G401.6 (cell line): ENCODE results near the gene MEMO1.
"Not testable (repeated sequence)": the region's sequence is repeated elsewhere in the genome, so short reads cannot be mapped to it uniquely, and the experiment has no call there.

Experiments
- FAIRE-seq: peaks from 2 replicates; lab custom pipeline; 2012; peaks lifted over from hg19 to GRCh38; lab: Jason Lieb, UNC

Gene MEMO1

DNA sequence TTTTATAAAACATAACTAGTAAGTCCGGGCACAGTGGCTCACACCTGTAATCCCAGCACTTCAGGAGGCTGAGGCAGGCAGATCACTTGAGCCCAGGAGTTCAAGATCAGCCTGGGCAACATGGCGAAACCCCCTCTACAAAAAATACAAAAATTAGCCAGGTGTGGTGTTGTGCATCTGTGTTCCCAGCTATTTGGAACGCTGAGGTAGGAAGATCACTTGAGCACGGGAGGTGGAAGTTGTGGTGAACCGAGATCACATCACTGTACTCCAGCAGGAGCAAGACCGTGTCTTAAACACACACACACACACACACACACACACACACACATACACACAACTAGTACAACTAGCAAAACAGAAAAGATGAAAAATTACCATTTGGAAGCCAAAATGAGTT is 103.3 kb downstream of the MEMO1 start:
- FAIRE-seq = not testable (repeated sequence)

DNA sequence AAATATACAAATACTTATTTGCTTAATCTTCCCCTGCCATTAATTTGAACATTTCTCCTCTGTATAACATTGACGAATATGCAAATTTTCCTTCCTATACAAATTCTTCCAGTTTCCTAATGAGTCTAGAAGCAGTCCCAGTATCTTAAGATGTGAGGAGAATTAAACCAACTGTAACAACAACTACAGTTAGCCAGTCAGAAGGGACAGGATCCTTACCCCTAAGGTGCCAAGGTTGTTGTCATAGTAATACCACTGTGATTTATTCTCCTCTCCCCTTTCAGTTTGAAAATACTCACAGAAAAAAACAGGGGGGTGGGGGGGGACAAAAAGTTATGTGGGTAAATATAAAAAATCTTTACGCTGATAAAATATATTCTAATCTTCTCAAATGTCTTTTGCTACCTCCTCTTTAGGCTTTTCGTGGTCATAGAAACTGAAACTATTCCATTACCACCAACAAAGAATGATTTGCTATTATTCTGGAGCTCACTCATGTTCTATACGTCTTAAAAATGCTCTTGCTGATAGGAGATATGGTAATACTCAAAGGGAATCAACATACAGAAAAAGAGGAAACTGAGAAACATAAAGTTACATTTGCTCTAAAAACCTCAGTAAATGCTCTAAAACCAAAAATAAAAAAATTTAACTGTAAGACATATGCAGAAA is 107.6 kb downstream of the MEMO1 start:
- no peak for FAIRE-seq

DNA sequence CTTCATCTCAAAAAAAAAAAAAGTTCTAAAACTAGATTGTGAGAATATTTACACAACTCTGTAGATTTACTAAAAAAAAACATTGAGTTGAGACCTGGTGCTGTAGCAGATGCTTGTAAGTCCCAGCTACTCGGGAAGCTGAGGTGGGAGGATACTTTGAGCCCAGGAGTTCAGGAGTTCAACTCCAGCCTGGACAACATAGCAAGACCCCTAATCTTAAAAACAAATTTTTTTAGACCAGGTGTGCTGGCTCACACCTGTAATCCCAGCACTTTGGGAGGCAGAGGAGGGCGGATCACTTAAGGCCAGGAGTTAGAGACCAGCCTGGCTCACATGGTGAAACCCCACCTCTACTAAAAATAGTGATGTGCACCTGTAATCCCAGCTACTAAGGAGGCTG is 108.9 kb downstream of the MEMO1 start:
- no peak for FAIRE-seq

DNA sequence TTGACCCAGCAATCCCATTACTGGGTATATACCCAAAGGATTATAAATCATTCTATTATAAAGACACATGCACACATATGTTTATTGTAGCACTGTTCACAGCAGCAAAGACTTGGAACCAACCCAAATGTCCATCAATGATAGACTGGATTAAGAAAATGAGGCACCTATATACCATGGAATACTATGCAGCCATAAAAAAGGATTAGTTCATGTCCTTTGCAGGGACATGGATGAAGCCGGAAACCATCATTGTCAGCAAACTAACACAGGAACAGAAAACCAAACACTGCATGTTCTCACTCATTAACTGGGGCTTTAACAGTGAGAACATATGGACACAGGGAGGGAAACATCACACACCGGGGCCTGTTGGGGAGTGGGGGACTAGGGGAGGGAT is 110.7 kb downstream of the MEMO1 start:
- FAIRE-seq = not testable (repeated sequence)

DNA sequence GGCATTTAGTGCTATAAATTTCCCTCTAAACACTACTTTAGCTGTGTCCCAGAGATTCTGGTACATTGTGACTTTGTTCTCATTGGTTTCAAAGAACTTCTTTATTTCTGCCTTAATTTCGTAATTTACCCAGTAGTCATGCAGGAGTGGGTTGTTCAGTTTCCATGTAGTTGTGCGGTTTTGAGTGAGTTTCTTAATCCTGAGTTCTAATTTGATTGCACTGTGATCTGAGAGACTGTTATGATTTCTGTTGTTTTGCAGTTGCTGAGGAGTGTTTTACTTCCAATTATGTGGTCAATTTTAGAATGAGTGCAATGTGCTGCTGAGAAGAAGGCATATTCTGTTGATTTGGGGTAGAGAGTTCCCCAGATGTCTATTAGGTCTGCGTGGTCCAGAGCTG is 112.5 kb downstream of the MEMO1 start:
- not testable (repeated sequence) for FAIRE-seq

DNA sequence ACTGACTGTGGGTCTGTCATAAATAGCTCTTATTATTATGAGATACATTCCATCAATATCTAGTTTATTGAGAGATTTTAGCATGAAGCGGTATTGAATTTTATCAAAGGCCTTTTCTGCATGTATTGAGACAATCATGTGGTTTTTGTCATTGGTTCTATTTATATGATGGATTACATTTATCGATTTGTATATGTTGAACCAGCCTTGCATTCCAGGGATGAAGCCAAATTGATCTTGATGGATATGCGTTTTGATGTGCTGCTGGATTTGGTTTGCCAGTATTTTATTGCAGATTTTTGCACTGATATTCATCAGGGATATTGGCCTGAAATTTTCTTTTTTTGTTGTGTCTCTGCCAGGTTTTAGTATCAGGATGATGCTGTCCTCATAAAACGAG is 113.5 kb downstream of the MEMO1 start:
- FAIRE-seq = not testable (repeated sequence)

DNA sequence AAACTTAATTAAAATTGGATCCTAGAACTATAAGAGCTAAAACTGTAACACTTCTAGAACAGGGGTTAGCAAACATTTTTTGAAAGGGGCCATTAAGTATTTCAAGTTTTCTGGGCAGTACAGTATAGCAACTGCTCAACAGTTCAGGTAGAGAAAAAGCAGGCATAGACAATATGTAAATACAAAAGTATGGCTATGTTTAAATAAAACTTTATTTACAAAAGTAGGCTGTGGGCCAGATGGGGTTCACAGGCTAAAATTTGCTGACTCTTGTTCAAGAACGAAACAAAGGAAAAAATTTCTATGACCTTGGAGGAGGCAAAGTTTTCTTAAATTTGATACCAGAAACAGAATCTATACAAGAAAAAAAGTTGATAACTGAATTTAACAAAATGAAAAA is 114.5 kb downstream of the MEMO1 start:
- no peak for FAIRE-seq

DNA sequence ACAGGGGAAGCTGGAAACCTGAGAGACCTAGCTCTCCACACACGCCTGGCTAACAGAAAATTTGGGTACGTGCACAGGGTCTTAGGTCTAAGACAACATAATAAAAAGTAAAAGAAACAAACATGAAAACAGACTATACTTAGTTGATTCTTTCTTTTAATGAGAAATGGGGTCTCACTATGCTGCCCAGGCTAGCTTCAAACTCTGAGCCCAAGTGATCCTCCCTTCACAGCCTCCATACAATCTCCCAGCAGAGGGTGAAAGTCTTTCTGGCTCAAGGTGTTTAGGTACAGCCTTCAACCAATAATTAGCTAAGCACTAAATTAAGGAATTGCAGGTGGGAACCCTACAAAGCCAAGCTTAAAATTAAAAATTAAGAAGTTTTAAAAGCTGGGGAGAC is 116.2 kb downstream of the MEMO1 start:
- FAIRE-seq = no peak

DNA sequence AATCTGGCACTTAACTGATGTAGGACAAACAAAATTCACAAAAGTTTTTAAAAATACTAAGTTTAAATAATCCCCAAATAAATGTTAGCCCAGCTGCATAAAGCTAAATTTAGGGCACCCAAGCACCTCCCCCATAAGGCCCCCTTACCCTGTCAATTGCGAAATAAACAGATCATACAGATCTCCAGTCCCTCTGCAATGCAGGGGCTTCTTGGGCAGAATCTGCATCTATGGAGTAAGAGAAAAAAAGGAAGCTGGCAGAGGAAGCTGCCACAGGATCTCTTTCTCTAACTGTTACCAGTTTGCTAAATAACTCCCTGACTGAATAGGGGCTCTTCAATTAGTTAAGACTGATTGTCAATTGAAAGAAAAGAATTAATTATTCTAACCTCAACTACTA is 117.7 kb downstream of the MEMO1 start:
- FAIRE-seq = no peak

DNA sequence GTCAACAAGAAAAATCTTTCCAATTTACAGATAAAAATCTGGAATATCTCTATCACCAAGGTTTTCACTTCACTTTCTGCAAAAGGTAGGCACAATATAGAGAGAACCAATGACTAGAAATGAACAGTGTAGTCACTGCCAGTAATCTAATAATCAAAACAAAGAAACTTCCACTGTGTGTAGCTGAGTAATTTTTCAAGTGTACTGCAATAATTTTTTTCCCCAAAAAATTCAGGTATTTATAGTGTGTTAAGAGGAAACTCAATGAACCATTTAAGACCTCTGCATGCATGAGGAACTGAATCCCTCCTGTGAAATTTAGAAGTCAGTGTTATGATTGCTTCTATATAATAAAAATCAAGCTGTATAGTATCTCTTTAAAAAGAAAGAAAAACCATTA is 121.8 kb downstream of the MEMO1 start:
- FAIRE-seq = no peak

DNA sequence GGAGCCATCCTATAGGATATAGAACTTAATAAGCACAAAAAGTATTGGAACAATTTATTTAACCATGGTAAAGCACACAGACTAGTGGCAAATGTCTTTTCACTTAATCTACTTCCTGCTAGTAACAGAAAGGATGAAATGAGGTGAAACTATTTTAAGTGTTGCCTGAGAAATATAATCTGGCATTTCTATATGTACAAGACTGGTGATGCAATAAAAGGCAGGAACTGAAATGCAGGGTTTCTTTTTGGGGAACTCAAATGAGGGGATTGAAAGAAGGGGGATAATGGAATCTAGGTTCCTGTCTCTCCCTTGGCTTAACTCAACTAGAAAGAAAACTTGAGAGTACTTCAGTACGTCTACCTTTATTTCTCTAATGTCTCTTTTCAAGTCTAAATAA is 122.3 kb downstream of the MEMO1 start:
- FAIRE-seq = no peak

DNA sequence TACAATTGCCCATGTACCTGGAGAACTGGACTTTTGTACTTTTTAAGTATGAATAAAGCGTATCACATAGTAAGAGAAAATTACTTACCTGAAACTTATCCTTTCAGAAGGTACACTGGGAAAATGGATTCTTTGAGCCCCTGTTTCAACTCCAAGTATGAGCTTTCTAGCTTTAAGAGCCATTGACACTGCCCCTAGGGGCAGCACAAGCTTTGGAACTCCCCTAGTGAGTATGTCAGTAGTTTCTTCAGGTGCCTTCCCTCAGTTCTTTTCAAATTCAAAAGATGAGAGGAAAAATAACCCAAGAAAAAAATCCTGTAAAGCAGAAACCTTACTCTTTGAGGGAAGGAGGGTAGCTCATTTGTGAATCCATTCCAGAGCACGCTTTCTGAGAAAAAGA is 124.1 kb downstream of the MEMO1 start:
- no peak for FAIRE-seq

DNA sequence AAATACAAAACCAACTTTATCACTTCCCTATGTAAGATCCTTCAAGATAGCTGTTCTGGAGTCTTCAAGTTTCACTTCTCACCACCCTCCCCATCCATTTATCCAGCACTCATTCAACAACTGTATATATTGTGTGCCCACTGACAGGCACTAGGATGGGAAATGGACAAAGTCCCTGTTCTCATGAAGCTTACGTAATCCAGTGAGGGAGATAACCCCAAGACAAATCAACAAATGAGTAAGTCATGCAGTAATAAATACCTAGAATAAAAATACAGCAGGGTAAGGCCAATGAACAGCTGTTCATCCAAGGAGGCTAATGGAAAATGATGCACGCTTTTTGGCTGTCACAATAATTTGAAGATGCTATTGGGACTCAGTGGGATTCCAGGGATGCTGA is 133.8 kb downstream of the MEMO1 start:
- FAIRE-seq = no peak

DNA sequence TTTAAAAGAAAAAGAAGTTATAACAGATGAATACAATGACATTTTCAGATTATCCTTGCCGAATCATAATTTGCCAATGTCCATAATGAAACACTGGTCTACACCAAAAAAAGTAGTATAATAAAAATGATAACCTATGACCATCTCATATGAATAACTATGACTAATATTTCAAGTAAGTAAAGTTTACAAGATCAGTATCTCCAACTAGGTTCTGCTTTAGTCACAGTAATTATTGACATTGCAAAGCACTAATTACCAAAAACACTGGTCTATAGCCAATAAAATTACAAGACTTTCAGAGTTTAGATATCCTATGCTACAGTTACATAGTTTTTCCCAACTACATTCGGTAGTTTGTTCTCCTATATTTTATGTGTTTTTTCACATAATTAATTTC is 136.7 kb downstream of the MEMO1 start:
- FAIRE-seq = peak; percentile 3

DNA sequence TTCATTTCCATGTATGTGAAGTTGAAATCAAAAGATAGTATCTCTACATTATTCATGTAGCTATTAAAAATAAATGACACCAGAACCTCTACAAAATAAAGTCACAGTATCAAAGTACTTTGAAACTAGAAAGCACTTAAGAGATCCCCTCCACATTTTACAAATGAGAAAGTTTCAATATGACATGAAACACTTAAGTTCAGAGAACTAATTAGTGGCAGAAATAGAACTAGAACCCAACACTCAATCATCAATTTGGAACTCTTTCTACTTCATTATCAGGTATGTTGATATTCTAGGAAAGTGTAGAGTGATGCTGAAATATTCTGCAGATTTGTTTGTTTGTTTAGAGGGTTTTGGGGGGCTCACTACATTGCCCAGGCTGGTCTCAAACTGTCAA is 145.6 kb downstream of the MEMO1 start:
- FAIRE-seq = no peak

DNA sequence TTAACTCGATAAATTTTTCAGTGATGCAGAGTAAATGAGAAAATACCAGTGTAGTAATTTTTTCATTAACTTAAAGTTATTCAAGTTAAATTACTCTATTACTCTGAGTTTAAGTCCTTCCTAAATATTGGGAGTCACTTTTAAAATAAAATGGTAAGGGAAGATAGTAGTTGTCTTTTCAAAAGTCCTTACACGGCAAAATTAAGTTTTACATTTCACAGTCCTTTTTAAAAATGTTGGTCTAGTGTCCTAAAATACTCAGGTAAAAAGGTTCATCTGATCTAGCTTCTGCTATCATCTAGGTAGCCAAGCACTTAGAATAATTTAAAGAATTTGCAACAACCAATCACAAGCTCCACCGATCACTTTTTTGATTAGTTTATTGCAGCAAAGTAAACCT is 146.9 kb downstream of the MEMO1 start:
- no peak for FAIRE-seq

DNA sequence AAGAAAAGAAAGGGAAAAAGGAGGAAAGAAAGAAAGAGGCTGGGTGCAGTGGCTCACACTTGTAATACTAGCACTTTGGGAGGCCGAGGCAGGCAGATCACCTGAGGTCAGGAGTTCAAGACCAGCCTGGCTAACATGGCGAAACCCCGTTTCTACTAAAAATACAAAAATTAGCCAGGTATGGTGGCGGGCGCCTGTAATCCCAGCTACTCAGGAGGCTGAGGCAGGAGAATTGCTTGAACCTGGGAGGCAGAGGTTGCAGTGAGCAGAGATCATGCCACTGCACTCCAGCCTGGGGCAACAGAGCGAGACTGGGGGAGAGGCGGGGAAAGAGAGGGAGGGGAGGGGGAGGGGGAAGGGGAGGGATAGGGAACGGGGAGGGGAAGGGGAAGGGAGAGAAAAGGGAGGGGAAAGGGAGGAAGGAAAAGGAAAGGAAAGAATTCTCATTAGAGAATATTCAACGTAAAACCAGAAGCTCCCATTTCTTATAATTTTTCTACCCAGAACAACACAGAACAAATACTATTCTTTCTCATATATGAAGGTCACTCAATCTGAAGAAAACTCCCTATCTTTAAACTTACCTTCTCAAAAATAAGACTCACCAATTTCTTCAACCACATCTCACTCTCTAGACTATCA is 147.7 kb downstream of the MEMO1 start:
- not testable (repeated sequence) for FAIRE-seq

DNA sequence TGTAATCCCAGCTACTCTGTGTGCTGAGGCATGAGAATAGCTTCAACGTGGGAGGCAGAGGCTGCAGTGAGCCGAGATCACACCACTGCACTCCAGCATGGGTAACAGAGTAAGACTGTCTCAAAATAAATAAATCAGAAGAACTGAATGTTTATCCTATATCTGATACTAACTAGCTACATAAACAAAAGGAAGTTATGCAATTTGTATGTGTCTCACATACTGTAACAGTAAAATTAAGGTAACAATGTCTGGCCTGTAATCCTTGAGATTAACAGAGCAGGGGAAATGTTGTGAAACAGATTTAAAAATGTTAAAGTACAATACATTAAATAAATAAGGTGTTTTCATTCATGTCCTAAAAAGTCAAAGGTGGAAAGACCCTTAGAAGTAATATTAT is 150.8 kb downstream of the MEMO1 start:
- no peak for FAIRE-seq

DNA sequence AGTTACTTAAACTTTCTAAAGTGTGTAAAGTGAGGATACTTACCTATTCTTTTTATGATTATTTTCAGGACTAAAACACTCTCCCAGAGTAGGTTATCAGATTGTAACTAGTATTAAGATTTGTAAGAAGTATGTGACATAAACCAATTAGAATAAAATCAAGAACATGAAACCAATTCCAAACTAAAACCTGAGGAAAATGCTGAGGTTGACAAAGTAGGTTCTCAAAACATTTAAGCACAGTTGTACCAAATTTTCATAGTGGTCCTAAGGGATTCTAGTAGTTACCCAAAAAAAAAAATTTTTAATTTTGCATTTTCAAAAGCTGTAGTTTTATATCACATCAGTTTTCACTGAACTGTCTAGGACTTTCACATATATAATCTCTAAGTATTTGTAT is 157.3 kb downstream of the MEMO1 start:
- no peak for FAIRE-seq

DNA sequence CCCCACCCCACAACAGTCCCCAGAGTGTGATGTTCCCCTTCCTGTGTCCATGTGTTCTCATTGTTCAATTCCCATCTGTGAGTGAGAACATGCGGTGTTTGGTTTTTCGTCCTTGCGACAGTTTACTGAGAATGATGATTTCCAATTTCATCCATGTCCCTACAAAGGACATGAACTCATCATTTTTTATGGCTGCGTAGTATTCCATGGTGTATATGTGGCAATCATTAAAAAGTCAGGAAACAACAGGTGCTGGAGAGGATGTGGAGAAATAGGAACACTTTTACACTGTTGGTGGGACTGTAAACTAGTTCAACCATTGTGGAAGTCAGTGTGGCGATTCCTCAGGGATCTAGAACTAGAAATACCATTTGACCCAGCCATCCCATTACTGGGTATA is 168.7 kb downstream of the MEMO1 start:
- FAIRE-seq = not testable (repeated sequence)

DNA sequence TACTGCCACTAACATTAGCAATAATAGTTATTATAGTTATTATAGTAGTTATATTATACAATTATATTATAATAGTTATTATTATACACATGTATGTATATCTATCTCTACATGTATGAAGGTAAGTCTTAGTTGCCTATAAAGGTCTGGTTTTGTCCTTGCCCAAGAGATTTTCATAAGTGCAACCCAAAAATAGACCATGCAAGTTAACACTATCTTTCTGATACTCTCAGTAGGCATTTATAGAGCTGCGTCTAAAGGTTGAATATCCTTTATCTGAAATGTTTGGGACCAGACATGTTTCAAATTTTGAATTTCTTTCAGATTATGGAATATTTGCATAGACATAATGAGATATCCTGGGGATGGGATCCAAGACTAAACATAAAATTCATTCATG is 175.4 kb downstream of the MEMO1 start:
- no peak for FAIRE-seq

DNA sequence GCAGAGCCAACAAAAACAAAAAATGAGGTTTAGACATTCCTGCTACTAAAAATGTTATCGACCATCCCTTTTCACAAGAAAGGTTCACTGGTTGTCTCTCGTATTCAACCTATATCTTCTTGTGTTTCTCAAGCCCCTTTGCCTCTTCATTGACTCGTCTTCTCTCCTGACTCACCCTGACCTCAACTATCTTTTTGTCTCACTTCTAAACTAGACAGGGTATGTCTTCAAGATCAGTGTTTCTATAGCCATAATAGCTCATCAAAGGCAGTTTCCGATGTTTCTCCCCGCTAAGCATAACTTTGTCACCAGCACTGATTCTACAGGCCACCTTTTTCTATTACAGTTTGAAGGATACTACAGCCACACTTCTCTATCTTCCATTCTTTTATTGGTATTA is 178.4 kb downstream of the MEMO1 start:
- no peak for FAIRE-seq

DNA sequence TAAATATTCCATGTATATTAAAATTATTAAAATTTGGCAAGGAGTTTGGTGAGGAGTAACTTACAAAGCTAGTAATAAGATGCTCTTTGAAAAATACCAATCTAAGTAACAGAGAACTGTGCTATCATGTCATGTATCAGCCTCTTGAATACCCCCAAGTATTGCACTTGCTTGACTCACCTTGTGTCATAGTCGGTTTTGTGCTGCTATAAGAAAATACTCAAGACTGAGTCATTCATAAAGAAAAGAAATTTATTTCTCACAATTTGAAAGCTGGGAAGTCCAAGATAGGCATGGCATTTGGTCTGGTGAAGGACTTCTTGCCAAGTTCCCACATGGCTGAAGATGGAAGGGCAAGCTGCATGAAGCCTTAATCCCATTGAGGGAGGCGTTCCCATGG is 179.2 kb downstream of the MEMO1 start:
- FAIRE-seq = no peak

DNA sequence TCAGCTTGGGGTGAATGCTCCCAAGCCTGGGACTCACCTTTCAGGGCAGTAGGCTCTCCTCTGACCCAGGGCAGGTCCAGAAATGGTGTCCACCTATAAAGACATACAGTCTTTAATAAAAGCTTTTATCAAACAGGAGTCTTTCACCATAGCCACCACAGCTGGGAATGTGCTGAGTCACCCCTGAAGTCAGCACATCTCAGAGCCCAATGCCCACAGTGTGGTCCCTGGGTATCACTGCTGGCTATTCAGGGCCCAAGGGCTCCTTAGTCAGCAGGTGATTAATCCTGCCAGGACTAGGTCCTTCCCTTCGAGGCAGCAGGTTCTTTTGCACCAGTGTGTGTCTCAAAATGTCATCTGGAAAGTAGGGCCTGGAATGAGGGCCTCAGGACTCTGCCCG is 181.9 kb downstream of the MEMO1 start:
- FAIRE-seq = no peak

DNA sequence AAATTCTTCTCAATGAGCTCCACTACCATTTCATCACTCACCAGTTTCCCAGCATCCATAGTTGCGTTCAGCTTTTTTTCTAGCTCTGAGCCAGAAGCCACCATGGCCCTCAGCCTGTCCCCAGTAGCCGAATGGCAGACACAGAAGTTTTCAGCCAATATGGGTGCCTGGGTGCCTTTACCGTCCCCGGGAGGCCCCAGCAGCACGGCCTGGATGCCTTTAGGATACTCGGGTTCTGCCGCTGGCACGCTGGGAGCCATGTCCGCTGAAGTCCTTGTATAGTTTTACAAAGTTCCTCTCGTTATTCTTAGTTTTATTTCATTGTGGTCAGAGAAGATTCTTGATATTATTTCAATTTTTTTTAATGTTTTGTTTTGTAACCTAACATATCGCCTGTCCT is 187.2 kb downstream of the MEMO1 start:
- FAIRE-seq = no peak
